ENCODE measurements around the gene PWWP2A.
"Not testable (repeated sequence)": the region's sequence is repeated elsewhere in the genome, so short reads cannot be mapped to it uniquely, and the experiment has no call there.

PWWP2A gene

GRCh38 chr5:160119142-160119904 lies at the start of gene PWWP2A:
Gene PWWP2A, minus strand, starts transcription at chr5:160119450. Its CDS starts 62 bp downstream, at chr5:160119388.
- DNase-seq (ENCODE audit: low spot score), result peak; percentile 100

GRCh38 chr5:160167624-160168165 lies 48.4 kb upstream of the PWWP2A start:
- no peak for DNase-seq (ENCODE audit: low spot score)

- DNase-seq (ENCODE audit: low spot score), result no peak
Observed at GRCh38 chr5:160166973-160167623, 47.8 kb upstream of the PWWP2A start.

GRCh38 chr5:160166069-160166972 lies 47.1 kb upstream of the PWWP2A start:
- no peak for DNase-seq (ENCODE audit: low spot score)

GRCh38 chr5:160165137-160166068 lies 46.2 kb upstream of the PWWP2A start:
- no peak for DNase-seq (ENCODE audit: low spot score)

GRCh38 chr5:160162910-160163309 lies 43.7 kb upstream of the PWWP2A start:
- no peak for DNase-seq (ENCODE audit: low spot score)

GRCh38 chr5:160161626-160162025 lies 42.4 kb upstream of the PWWP2A start:
- no peak for DNase-seq (ENCODE audit: low spot score)

- DNase-seq (ENCODE audit: low spot score), result not testable (repeated sequence)
Observed at GRCh38 chr5:160160875-160161274, 41.6 kb upstream of the PWWP2A start.

GRCh38 chr5:160159991-160160792 lies 40.9 kb upstream of the PWWP2A start:
- no peak for DNase-seq (ENCODE audit: low spot score)

GRCh38 chr5:160158087-160158486 lies 38.8 kb upstream of the PWWP2A start:
- no peak for DNase-seq (ENCODE audit: low spot score)

- DNase-seq (ENCODE audit: low spot score), result no peak
Observed at GRCh38 chr5:160155017-160155750, 35.9 kb upstream of the PWWP2A start.

- DNase-seq (ENCODE audit: low spot score), result no peak
Observed at GRCh38 chr5:160152901-160153300, 33.7 kb upstream of the PWWP2A start.

GRCh38 chr5:160152287-160152686 lies 33.0 kb upstream of the PWWP2A start:
- no peak for DNase-seq (ENCODE audit: low spot score)

- no peak for DNase-seq (ENCODE audit: low spot score)
Observed at GRCh38 chr5:160151017-160151416, 31.8 kb upstream of the PWWP2A start.

GRCh38 chr5:160150381-160150780 lies 31.1 kb upstream of the PWWP2A start:
- no peak for DNase-seq (ENCODE audit: low spot score)

- not testable (repeated sequence) for DNase-seq (ENCODE audit: low spot score)
Observed at GRCh38 chr5:160144436-160144835, 25.2 kb upstream of the PWWP2A start.

GRCh38 chr5:160134332-160134731 lies 15.1 kb upstream of the PWWP2A start:
- no peak for DNase-seq (ENCODE audit: low spot score)

GRCh38 chr5:160133918-160134304 lies 14.7 kb upstream of the PWWP2A start:
- no peak for DNase-seq (ENCODE audit: low spot score)

GRCh38 chr5:160133071-160133917 lies 14.0 kb upstream of the PWWP2A start:
- DNase-seq (ENCODE audit: low spot score), result no peak

Measured in CD4-positive, alpha-beta T cell treated with Interleukin-2 at 100 ng/mL for 4 hours (primary cell).